ENCODE measurements around the gene CGB3. TPM values are rescaled to one million over a fixed set of nuclear protein-coding genes. Genes with fewer than 3 reads are reported as not detected.

The CGB3 gene
- total RNA-seq, 1 experiment from 2014 or later: 0.46 TPM

- Mint-ChIP-seq H3K36me3 (ENCODE audit: insufficient read depth in 1 of 3, low read depth in 3 of 3) (peaks cover 23 to 77% (median 75%) of the 10 kb centered on the region in 3 experiments; a peak in 6 of 7 replicates), H3K4me1 (no peaks in the 10 kb centered on the region), H3K27me3 (ENCODE audit: low read depth) (no peaks in the 10 kb centered on the region), H3K9me3 (no peaks in the 10 kb centered on the region), H3K27ac (no peak overlapping the region), H3K4me3 (no peak overlapping the region)
- Histone ChIP-seq H3K79me2 (ENCODE audit: insufficient read depth, low read length) (no peaks in the 10 kb centered on the region), H2AK5ac (ENCODE audit: insufficient read length, low read length) (no peak overlapping the region), H2BK12ac (ENCODE audit: insufficient read length, low read depth, low read length) (no peak overlapping the region), H3K23ac (ENCODE audit: insufficient read length, low read depth, low read length) (no peak overlapping the region), H3K27ac (ENCODE audit: insufficient read length, low read depth, low read length) (no peak overlapping the region), H3K79me1 (ENCODE audit: insufficient read depth, low read depth, low read length, poor library complexity, severe bottlenecking) (no peaks in the 10 kb centered on the region), H3K9me3 (ENCODE audit: control insufficient read depth, low read depth, low read length) (no peaks in the 10 kb centered on the region), H3K4me2 (ENCODE audit: insufficient read depth, insufficient read length, low read length) (no peak overlapping the region), H4K5ac (ENCODE audit: insufficient read length, low read depth, low read length) (no peak overlapping the region), H3T11ph (ENCODE audit: low read length) (no peak overlapping the region), H2BK15ac (ENCODE audit: low read depth, low read length) (no peak overlapping the region), H3K4ac (ENCODE audit: low read depth, low read length) (no peak overlapping the region), H2BK120ac (ENCODE audit: low read depth, low read length, poor library complexity, severe bottlenecking) (no peak overlapping the region), H2BK20ac (ENCODE audit: low read depth, low read length, poor library complexity, severe bottlenecking) (no peak overlapping the region), H3K18ac (ENCODE audit: insufficient read length, low read depth, low read length) (no peak overlapping the region), H3K23me2 (ENCODE audit: insufficient read length, low read depth, low read length, poor library complexity, severe bottlenecking) (no peaks in the 10 kb centered on the region), H2AFZ (ENCODE audit: low read length) (no peak overlapping the region), H4K91ac (ENCODE audit: insufficient read length, low read depth, low read length) (no peak overlapping the region), H3K27me3 (ENCODE audit: insufficient read depth, low read length) (no peaks in the 10 kb centered on the region), H4K20me1 (ENCODE audit: control insufficient read depth, insufficient read depth, insufficient read length) (no peaks in the 10 kb centered on the region), H4K8ac (replicated peaks; ENCODE audit: insufficient read length, low read depth, low read length) (no peak overlapping the region), H3K14ac (ENCODE audit: insufficient read depth, low read length) (no peak overlapping the region), H3K4me1 (ENCODE audit: insufficient read depth, low read length) (no peaks in the 10 kb centered on the region), H2BK5ac (ENCODE audit: insufficient read length, low read length) (no peak overlapping the region), H3K56ac (ENCODE audit: insufficient read length, low read depth, low read length) (no peak overlapping the region), H3K9ac (ENCODE audit: extremely low read depth, insufficient read length, low read length) (no peak overlapping the region)
- no peak for TF ChIP-seq CTCF (conservative IDR thresholded peaks at IDR 0.05)
- DNase-seq: no peak
- WGBS (ENCODE audit: extremely low coverage, insufficient read length, low lambda C conversion rate): no CpG with 5 or more reads among the region's 22 CpGs
Measured at GRCh38 chr19:49006905-49007304, 17.2 kb downstream of the CGB3 start.
